Suprapubic skin (tissue), 3 donors: Measurements from ENCODE around the gene ADRB1.

Experiments
- CTCF ChIP-seq, 2 donors: fragments of 200-600 bp in 1 of 2; fragments of 450-650 bp in 1 of 2; sonication (generic) in 1 of 2; IDR thresholded peaks; one replicate each; pipeline ENCODE4 v1.5.1; 2016 to 2019; ENCODE audit warnings: antibody characterized with exemption in 2 of 2, mild to moderate bottlenecking in 1 of 2, moderate library complexity in 1 of 2
- POLR2A ChIP-seq, 2 donors: fragments of 450-650 bp; IDR thresholded peaks; one replicate each; pipeline ENCODE4 v1.6.1; 2017; ENCODE audit warnings: antibody characterized with exemption in 2 of 2, mild to moderate bottlenecking in 2 of 2, moderate library complexity in 2 of 2

DNA sequence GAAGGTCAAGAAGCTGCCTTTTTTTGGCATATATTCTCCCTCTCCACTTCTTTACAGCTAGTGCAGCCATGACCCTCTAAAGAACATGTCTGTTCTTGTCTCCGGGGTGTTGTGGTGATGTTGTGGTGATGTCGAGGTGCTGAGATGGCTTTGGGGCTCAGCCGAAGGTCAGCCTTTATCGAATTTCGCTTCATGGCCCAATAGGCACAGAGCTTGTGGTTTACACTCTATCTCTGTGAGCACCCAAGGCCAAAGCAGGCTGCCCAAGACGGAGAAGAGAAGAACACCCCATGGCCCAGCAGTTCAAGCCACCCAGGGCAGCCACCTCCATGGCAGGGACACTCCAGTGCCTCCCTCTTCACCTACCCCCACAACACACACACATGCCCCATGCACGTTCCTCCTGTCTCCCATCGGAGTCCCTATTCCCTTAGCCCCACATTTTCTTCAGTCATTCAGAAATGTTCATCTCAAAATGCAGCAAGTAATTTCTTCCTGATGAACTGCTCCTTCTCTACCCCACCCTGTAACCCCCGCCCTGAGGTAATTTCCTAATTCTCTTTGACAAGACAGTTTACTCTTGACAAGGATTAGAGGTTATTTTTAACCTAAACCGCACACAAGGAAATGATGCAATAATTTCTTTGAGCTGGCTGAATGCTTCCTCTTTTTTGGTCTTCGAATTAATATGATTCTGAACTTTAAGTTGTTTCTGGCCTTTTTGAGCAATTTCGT is 18.6 kb upstream of the ADRB1 start:
- TF ChIP-seq POLR2A (IDR thresholded peaks at IDR 0.05) (no peak), CTCF (IDR thresholded peaks at IDR 0.05) (no peak)
